HG02981 (cell line): ENCODE results near the gene IFIT2.
"Not testable (repeated sequence)": the region's sequence is repeated elsewhere in the genome, so short reads cannot be mapped to it uniquely, and the experiment has no call there.

Experiments
- ATAC-seq: cut with Tn5 transposase; IDR thresholded peaks from one replicate; pipeline ENCODE4 v1.9.1; 2021; ENCODE audit warnings: mild to moderate bottlenecking, moderate library complexity; ENCODE audit not compliant: unreplicated experiment

The IFIT2 gene

GRCh38 chr10:89306434-89307268 is 4.8 kb downstream of the IFIT2 start:
- ATAC-seq: no peak

- no peak for ATAC-seq
Observed at GRCh38 chr10:89307269-89307577, 5.4 kb downstream of the IFIT2 start.

DNA sequence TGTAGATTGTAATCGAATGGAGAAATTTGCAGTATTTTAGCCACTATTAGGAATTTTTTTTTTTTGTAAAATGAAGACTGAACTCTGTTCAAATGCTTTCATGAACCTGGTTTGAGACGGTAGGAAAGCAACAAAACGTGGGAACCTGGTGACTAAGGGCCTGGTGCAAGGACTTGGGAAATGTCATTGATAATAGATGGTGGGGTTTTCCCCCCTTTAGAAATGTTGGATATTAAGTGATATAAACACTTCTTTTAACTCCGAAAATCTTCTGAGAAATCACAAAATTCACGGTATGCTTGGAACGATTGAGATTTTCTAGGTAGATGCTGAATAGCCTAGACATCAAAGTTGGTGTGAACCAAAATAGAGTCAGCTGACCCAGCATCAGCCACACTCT is 6.4 kb downstream of the IFIT2 start:
- ATAC-seq: no peak

DNA sequence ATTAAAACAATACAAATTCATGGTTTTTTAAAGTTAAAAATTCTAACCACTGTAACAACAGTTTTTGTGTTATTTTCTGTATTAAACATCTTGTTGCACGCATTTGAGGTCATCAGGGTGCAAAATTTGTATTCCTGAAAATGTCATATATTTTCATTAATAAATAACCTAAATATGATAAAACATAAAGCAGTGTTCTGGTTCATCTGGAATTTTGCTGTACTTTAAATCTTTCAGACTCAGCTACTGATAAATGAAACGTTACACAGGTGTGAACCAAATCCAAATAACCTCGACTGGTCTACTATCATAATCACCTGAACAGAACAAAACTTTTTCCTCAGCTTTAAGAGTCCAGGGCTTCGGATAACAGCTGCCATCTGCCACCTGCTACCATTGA is 6.9 kb downstream of the IFIT2 start:
- no peak for ATAC-seq

DNA sequence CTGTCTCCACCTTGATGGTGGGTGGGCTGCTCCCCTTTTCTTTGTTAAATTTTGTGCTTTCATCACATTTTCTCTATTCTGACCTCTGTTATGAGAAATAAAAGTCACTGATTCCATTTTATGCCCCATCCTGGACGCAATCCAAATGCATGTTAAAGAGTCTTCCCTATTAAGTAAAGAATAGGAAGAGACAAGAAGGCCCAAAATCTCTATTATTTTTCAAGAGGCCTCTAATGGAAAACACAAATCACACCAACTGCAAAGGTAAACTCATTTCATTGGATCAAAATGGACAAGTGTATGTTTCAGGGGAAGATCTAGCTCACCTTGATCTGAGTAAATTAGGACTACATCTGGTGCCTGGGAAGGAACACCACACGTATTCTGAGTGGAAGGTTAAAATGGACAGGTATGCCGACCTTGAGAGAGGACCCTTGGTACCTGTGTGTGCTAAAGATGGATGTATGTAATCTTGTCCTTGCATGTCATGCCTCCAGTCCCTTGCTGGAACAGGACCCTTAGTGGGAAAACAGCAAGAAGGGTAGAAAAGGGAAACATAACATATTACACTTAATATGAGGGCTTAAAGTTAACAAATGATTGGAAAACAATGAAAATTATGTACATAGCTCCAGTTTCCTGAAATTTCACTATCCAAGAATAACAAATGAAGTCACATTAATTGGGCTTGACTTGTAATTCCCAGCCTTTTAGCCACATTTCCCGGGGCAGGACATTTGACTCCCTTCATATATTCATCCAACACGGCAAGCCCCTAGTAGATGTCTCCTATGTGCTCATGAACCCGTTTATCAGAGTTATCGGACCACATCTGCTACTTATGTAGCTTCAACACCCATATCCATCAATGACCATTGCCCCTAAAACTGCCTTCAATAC is 7.6 kb downstream of the IFIT2 start:
- no peak for ATAC-seq

GRCh38 chr10:89310056-89310893 is 8.4 kb downstream of the IFIT2 start:
- no peak for ATAC-seq

DNA sequence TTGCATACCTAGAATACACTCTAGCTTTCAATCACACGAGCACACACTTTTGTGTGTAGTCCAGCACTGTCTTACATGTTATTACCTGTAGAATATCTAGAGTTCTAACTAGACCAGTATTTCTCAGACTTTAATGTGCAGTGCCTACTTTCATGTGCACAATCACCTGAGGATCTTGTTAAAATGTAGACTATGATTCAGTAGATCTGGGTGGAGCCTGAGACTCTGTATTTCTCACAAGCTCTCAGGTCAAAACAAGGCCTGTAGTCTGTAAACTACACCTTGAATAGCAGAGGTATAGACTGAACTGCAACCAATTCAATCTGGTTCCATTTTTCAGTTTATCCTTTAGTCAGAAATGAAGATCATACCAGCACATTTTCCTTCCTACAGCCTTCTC is 11.1 kb downstream of the IFIT2 start:
- ATAC-seq: no peak

GRCh38 chr10:89314676-89315075 is 12.8 kb downstream of the IFIT2 start:
- no peak for ATAC-seq

- not testable (repeated sequence) for ATAC-seq
Observed at GRCh38 chr10:89318047-89318446, 16.2 kb downstream of the IFIT2 start.

- ATAC-seq: not testable (repeated sequence)
Observed at GRCh38 chr10:89325081-89325480, 23.2 kb downstream of the IFIT2 start.

DNA sequence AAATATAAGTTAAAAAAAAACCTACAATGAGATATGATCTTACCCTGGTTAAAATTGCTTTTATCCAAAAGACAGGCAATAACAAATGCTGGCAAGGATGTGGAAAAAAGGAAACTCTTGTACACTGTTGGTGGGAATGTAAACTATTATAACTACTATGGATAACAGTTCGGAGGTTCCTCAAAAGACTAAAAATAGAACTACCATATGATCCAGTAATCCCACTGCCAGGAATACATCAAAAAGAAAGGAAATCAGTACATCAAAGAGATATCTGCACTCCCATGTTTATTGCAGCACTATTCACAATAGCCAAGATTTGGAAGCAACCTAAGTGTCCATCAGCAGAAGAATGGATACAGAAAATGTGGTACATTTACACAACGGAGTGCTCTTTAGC is 24.0 kb downstream of the IFIT2 start:
- ATAC-seq: not testable (repeated sequence)

- no peak for ATAC-seq
Observed at GRCh38 chr10:89327803-89328441, 26.1 kb downstream of the IFIT2 start, which contains the start of gene IFIT3. Gene IFIT3, plus strand, starts transcription at chr10:89327997. Its CDS starts 77 bp downstream, at chr10:89328074.

DNA sequence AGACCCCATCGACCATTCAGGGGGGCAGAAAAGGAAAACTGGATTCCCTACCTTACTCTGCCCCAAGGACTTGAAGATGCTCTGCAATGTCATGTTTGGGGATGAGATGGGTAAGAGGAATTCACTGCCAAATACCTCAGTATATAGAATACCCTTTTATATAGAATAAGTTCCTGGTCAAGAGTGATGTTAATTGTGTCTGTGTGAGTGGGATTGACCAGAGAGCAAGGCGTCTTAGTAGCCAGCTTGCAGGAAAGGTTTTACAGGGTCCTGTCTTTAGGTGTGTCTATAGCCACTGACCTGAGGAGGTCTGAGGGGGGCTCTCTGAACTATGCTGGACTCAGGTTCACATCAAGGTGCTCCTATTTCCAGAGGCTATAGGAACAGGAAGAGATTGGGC is 27.3 kb downstream of the IFIT2 start:
- ATAC-seq: no peak

DNA sequence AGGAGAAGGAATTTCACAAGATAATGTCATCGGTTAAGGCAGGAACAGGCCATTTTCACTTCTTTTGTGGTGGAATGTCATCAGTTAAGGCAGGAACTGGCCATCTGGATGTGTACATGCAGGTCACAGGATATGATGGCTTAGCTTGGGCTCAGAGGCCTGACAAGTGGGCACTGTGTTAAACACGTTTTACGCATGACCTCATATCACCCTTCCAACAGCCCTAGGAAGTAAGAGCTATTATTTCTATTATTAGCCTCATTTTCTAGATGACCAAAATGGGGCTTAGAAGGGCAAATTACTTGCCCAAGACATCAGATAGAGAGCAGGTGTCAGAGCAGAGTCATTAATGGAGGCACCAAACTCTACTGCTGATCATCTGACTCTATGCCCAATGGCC is 28.2 kb downstream of the IFIT2 start:
- ATAC-seq: not testable (repeated sequence)

DNA sequence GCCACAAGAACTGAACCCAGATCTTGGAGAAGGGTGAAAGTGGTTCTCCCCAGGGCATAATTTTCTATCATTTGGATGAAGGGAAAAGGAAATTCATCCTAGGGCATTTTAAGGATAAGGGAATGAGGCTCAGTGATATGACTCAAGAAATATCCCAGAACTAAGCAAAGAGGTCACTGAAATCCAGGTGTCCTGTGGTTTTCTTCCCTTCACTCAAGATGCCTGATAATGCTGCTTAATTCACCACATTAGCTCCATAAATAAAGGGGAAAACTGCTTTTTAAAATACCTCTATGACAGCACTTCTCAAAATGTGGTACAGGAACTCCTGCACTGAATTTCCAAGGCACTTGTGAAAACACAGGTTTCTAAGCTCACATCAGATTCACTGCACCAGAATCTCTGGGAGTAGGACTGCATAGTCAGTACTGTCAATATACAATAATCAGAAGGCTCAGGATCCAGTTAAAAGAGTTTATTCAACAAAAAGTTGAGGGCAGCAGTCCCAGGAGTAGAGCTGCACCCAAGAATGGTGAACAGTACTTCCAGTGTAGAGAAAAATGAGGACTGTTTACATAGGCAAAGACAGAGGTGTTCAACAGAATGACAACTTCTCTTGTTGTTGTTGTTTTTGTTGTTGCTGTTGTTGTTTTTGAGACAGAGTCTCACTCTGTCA is 28.8 kb downstream of the IFIT2 start:
- ATAC-seq: no peak

DNA sequence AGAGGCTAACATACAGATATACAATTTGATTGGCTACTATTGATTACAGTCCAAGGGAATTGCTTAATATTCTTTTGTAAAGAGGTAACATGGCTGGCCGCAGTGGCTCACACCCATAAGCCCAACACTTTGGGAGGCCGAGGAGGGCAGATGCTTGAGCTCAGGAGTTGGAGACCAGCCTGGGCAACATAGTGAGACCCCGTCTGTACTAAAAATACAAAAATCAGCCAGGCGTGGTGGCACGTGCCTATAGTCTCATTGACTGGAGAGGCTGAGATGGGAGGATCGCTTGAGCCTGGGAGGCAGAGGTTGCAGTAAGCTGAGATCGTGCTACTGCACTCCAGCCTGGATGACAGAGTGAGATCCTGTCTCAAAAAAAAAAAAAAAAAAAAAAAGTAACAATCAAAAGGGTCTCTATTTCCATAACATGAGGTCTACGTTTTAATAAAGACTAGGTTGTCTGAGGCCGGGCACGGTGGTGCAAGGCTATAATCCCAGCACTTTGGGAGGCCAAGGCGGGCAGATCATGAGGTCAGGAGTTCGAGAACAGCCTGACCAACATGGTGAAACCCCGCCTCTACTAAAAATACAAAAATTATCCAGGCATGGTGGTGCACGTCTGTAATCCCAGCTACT is 29.8 kb downstream of the IFIT2 start:
- ATAC-seq: not testable (repeated sequence)

GRCh38 chr10:89332123-89332633 is 30.3 kb downstream of the IFIT2 start:
- ATAC-seq: peak; percentile 42

DNA sequence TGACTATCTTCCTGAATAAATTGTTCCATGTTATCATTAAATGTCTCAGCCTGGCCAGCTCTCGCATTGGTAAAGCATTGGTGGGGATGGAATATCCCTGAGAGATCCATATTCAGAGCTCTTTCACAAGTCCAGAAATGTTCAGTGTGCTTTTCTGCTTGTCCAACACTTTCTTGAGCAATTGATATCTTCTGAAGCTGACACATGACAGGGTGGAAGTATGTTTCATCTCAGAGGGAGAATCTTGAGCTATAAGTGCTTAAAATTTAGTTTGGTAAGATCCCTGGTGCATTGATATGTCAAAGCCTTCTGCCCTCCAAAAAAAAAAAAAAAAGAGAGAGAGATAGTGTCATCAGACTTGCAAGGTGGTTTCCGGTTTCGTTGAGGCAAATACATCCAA is 33.4 kb downstream of the IFIT2 start:
- ATAC-seq: no peak

DNA sequence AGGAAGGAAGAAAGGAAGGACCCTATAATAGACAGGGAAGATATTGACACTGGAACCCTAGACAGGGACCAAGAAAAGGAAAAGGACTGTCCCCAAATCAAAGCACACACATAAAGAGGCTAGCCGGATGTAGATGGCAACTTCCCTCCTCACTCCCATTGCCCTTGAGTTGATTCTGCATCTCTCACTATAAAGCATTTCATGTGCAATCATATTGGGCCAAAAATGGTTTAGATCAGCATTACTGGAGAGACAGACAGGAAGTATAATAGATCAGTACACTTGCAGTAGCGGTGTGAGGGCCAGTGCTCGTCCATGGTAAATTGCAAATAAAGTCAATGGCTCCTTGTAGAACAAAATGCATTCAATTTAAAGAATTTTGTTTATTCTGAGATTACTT is 34.4 kb downstream of the IFIT2 start:
- ATAC-seq: no peak
